ENCODE results near the gene RAB20. TPM values are rescaled to one million over a fixed set of nuclear protein-coding genes. Genes with fewer than 3 reads are reported as not detected.

RAB20 gene
- total and polyA plus RNA-seq, 2 experiments from 2014 or later = 14.0 to 22.4 TPM

DNA sequence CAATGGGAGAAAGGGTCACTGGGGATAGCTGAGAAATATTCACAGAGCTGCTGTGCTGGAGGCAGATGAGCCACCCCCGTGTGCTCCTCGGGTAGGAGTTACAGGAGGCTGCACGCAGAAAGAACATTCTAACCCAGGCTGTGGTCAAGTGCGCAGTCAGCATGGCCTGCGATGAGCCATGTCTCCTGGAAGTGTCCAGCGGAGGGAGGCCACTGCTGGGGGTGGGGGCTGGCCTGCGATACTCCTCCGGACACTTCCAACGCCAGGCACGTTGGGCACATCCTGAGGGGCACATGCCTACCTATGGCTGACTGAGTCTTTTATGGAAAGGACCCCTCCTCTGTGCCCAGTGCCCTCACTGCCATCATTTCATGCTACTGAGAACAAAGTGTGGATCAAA is 55.9 kb downstream of the RAB20 start:
- TF ChIP-seq, protein P1, sequence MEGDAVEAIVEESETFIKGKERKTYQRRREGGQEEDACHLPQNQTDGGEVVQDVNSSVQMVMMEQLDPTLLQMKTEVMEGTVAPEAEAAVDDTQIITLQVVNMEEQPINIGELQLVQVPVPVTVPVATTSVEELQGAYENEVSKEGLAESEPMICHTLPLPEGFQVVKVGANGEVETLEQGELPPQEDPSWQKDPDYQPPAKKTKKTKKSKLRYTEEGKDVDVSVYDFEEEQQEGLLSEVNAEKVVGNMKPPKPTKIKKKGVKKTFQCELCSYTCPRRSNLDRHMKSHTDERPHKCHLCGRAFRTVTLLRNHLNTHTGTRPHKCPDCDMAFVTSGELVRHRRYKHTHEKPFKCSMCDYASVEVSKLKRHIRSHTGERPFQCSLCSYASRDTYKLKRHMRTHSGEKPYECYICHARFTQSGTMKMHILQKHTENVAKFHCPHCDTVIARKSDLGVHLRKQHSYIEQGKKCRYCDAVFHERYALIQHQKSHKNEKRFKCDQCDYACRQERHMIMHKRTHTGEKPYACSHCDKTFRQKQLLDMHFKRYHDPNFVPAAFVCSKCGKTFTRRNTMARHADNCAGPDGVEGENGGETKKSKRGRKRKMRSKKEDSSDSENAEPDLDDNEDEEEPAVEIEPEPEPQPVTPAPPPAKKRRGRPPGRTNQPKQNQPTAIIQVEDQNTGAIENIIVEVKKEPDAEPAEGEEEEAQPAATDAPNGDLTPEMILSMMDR (IDR thresholded peaks at IDR 0.05; ENCODE audit: low read depth, low read length) = no peak
- H3K4me3 ChIP-seq = no peak overlapping the region
- H3K36me3 ChIP-seq = peaks cover 3% of the 10 kb centered on the region
- H3K27me3 ChIP-seq = no peaks in the 10 kb centered on the region
- DNase-seq (ENCODE audit: low read depth in 1 of 2, low spot score in 1 of 2) = no peak
- peak overlapping the region; percentile 97 for H3K27ac ChIP-seq
- peaks cover 41% of the 10 kb centered on the region for H3K4me1 ChIP-seq (ENCODE audit: low read depth)
- H3K9me3 ChIP-seq (ENCODE audit: low read depth) = no peaks in the 10 kb centered on the region

DNA sequence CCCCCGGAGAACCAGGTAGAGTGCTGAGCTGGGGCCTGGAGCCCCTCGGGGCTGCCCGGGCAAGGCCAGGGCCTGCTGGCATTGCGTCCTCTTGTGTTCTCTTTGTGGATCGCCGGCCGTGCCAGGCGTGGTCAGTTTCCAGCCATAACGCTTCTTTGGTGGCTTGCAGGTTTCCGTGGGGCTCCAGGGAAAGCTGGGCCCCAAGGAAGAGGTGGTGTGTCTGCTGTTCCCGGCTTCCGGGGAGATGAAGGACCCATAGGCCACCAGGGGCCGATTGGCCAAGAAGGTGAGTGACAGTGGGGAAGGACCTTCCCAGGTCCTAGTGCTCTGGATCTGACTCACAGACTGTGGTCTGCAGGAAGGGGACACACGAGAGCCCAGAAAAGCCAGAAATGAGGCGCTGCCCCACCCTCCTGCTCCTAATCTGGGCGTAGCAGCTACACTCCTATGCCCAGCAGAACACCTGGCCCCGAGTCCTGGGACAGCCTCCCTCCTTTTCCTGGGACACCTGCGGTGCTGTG is 57.5 kb downstream of the RAB20 start:
- H3K4me3 ChIP-seq = no peak overlapping the region
- no peaks in the 10 kb centered on the region for H3K9me3 ChIP-seq (ENCODE audit: low read depth)
- peaks cover 3% of the 10 kb centered on the region for H3K36me3 ChIP-seq
- H3K27me3 ChIP-seq = no peaks in the 10 kb centered on the region
- no peak for DNase-seq (ENCODE audit: low read depth in 1 of 2, low spot score in 1 of 2)
- H3K27ac ChIP-seq = no peak overlapping the region
- peaks cover 26% of the 10 kb centered on the region for H3K4me1 ChIP-seq (ENCODE audit: low read depth)
- TF ChIP-seq, protein P1 (IDR thresholded peaks at IDR 0.05; ENCODE audit: low read depth, low read length) = no peak

DNA sequence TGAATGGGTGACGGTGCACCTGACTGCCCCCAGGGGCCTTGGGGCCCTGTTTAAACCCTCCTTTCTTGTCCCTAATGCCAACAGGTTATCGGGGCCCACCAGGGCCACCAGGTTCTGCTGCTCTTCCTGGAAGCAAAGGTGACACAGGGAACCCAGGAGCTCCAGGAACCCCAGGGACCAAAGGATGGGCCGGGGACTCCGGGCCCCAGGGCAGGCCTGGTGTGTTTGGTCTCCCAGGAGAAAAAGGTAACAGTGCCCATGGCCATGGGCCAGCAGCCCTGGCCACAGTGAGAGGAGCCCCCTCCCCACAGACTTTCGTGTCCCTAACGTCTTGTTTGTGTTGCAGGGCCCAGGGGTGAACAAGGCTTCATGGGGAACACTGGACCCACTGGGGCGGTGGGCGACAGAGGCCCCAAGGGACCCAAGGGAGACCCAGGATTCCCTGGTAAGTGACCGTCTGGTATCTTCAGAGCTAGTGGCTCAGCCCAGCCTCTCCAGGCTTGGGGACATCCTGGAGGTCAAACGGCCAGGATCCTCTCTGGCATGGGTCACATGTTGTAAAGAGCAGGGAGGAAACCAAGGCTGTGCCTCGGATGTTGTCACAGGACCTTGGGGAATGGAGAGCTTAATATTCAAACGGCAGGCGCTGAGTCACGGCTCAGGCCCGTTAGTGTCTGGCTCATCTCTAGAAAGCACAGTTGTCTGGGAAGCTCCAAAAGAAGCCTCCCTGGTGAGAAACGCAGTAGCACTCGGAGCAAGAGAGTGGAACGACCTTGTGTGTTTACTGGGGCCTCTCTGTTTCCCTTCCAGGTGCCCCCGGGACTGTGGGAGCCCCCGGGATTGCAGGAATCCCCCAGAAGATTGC is 58.3 kb downstream of the RAB20 start:
- H3K27ac ChIP-seq = no peak overlapping the region
- H3K27me3 ChIP-seq = no peaks in the 10 kb centered on the region
- TF ChIP-seq, protein P1 (IDR thresholded peaks at IDR 0.05; ENCODE audit: low read depth, low read length) = no peak
- H3K36me3 ChIP-seq = peaks cover 5% of the 10 kb centered on the region
- H3K4me1 ChIP-seq (ENCODE audit: low read depth) = peaks cover 19% of the 10 kb centered on the region
- H3K9me3 ChIP-seq (ENCODE audit: low read depth) = no peaks in the 10 kb centered on the region
- DNase-seq (ENCODE audit: low read depth in 1 of 2, low spot score in 1 of 2) = no peak
- H3K4me3 ChIP-seq = no peak overlapping the region

DNA sequence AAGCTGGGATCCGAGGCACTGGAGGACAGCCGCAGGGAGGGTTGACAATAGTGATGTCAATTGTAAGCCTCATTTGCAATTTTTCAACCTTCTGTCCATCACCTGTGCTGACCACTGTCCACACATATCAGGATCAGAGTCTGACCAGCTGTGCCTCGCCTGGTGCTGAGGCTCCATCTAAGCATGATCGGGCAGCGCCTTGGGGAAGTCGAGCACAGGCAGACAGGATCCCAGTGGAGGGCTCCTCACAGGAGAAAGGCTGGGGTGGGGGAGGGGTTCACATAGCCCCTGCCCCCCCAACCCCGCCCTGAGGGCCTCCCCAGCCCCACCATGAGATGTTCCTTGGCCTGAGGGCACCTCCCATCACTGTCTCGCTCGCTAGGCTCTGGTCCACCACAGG is 60.3 kb downstream of the RAB20 start:
- Histone ChIP-seq H3K9me3 (ENCODE audit: low read depth) (no peaks in the 10 kb centered on the region), H3K4me1 (ENCODE audit: low read depth) (no peaks in the 10 kb centered on the region), H3K27ac (no peak overlapping the region), H3K27me3 (no peaks in the 10 kb centered on the region), H3K4me3 (no peak overlapping the region), H3K36me3 (peaks cover 19% of the 10 kb centered on the region)
- TF ChIP-seq, protein P1 (IDR thresholded peaks at IDR 0.05; ENCODE audit: low read depth, low read length) = no peak
- DNase-seq (ENCODE audit: low read depth in 1 of 2, low spot score in 1 of 2) = no peak

DNA sequence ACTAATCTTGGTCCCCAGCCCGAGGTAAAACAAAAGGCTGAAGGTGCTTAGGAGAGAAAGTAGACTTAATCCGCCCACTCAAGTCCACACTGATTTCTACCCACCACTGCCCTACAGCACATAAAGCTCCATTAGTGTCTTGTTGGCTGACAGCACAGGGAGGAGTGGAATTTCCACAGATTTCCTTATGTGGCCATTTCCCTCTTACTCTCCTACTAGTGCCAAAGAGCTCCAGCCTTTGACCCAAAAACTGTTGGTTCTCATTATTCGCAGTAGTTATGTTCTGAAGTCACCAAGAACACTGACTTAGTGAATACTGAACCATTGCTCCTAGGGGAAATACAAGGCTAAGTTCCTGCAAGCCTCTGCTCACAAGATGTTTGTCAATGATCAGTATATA is 61.2 kb downstream of the RAB20 start:
- Histone ChIP-seq H3K9me3 (ENCODE audit: low read depth) (no peaks in the 10 kb centered on the region), H3K27ac (no peak overlapping the region), H3K36me3 (peaks cover 28% of the 10 kb centered on the region), H3K4me3 (no peak overlapping the region), H3K27me3 (no peaks in the 10 kb centered on the region), H3K4me1 (ENCODE audit: low read depth) (no peaks in the 10 kb centered on the region)
- DNase-seq (ENCODE audit: low read depth in 1 of 2, low spot score in 1 of 2) = no peak
- TF ChIP-seq, protein P1 (IDR thresholded peaks at IDR 0.05; ENCODE audit: low read depth, low read length) = no peak

Data from cardiac muscle cell (in vitro differentiated cells and primary cell).